Measurements from ENCODE around the gene RPL37. TPM values are rescaled to one million over a fixed set of nuclear protein-coding genes. Genes with fewer than 3 reads are reported as not detected.

Gene RPL37
- total RNA-seq, 1 donor from 2014 or later: 1,420 TPM

DNA sequence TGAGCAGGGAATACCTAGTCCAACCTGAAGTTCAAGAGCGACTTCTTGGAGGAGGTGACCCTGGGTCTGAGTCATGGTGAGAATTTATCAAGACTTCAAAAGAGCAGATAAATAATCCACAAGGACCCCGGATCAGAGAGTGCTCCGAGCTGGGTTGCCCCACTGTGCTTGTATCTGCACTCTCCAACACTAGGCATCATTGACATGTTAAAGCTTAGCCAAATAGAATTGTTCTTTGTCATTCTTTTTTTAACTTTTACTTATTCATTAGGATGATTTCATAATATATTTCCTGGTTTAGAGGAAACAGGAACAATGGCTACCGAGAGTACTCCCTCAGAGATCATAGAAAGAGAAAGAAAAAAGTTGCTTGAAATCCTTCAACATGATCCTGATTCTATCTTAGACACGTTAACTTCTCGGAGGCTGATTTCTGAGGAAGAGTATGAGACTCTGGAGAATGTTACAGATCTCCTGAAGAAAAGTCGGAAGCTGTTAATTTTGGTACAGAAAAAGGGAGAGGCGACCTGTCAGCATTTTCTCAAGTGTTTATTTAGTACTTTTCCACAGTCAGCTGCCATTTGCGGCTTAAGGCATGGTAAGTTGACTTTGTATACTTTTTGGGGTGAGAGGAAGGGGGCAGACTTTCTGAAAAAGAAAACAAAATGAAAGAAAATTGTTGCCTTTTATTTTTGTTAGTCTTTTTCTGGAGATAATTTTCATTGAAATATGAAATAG lies 6.2 kb upstream of the RPL37 start, which contains the start of gene CARD6:
TSS of gene CARD6 (plus strand) at position 300 of the 738 bp plus-strand sequence. CDS start at position 316, 16 bp downstream.
- DNase-seq (ENCODE audit: low spot score in 2 of 2, unreplicated experiment in 2 of 2): no peak
- Mint-ChIP-seq H3K36me3 (no peaks in the 10 kb centered on the region), H3K4me3 (peak within 1 kb of the TSS; percentile 60)

DNA sequence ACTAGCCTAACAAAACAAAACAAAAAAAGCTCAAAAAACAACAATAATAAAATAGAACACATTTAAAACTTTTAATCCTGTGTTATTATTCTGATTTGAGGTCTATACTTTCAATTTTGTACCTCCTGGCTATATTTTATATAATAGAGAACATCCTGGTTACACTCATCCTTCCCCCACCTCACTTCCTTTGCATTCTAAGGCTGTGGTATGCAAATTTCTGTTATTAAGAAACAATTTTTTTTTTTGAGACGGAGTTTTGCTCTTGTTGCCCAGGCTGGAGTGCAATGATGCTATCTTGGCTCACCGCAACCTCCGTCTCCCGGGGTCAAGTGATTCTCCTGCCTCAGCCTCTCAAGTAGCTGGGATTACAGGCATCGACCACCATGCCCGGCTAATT lies 3.1 kb upstream of the RPL37 start:
- Mint-ChIP-seq H3K4me3 (no peak overlapping the region), H3K27me3 (ENCODE audit: low read depth) (peaks cover under 1% of the 10 kb centered on the region), H3K9me3 (no peaks in the 10 kb centered on the region), H3K36me3 (peaks cover 10% of the 10 kb centered on the region), H3K27ac (no peak overlapping the region), H3K4me1 (peaks cover 32% of the 10 kb centered on the region)
- TF ChIP-seq, protein P1, sequence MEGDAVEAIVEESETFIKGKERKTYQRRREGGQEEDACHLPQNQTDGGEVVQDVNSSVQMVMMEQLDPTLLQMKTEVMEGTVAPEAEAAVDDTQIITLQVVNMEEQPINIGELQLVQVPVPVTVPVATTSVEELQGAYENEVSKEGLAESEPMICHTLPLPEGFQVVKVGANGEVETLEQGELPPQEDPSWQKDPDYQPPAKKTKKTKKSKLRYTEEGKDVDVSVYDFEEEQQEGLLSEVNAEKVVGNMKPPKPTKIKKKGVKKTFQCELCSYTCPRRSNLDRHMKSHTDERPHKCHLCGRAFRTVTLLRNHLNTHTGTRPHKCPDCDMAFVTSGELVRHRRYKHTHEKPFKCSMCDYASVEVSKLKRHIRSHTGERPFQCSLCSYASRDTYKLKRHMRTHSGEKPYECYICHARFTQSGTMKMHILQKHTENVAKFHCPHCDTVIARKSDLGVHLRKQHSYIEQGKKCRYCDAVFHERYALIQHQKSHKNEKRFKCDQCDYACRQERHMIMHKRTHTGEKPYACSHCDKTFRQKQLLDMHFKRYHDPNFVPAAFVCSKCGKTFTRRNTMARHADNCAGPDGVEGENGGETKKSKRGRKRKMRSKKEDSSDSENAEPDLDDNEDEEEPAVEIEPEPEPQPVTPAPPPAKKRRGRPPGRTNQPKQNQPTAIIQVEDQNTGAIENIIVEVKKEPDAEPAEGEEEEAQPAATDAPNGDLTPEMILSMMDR (IDR thresholded peaks at IDR 0.05; ENCODE audit: unreplicated experiment): no peak
- no peak for DNase-seq (ENCODE audit: low spot score in 2 of 2, unreplicated experiment in 2 of 2)

More for the DNA sequence above, 6.2 kb upstream of the RPL37 start, which contains the start of gene CARD6:
- Mint-ChIP-seq H3K4me1 (peaks cover 10% of the 10 kb centered on the region), H3K9me3 (no peaks in the 10 kb centered on the region), H3K27ac (peak within 1 kb of the TSS; percentile 78), H3K27me3 (ENCODE audit: low read depth) (peaks cover 8% of the 10 kb centered on the region)
- TF ChIP-seq, protein P1 (IDR thresholded peaks at IDR 0.05; ENCODE audit: unreplicated experiment): no peak

DNA sequence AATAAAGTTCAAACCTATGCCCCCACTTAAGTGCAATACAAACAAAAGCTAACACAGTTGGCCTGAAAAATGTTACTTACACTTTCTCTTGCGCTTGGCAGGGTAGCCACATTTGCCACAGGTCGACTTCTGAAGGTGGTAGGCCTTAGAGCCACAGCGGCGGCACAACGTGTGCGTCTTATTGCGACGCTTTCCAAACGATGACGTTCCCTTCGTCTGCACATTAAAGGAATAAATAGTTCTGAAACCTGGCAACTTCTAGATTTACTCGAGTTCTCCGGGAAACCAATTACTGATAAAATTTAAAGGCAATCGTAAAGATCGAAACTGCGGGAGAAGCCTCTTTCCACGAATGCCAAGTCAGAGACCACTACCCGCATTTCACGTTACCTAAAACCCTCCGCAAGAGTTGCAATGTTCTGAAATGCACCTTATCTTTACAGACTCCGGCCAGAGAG lies 602 bp downstream of the RPL37 start:
- H3K9me3 Mint-ChIP-seq: no peaks in the 10 kb centered on the region
- H3K27me3 Mint-ChIP-seq (ENCODE audit: low read depth): no peaks in the 10 kb centered on the region
- TF ChIP-seq, protein P1 (IDR thresholded peaks at IDR 0.05; ENCODE audit: unreplicated experiment): no peak
- peaks cover 34% of the 10 kb centered on the region for H3K36me3 Mint-ChIP-seq
- H3K4me3 Mint-ChIP-seq: peak overlapping the region; percentile 97
- H3K27ac Mint-ChIP-seq: peak overlapping the region; percentile 100
- H3K4me1 Mint-ChIP-seq: peaks cover 45% of the 10 kb centered on the region
- no peak for DNase-seq (ENCODE audit: low spot score in 2 of 2, unreplicated experiment in 2 of 2)

DNA sequence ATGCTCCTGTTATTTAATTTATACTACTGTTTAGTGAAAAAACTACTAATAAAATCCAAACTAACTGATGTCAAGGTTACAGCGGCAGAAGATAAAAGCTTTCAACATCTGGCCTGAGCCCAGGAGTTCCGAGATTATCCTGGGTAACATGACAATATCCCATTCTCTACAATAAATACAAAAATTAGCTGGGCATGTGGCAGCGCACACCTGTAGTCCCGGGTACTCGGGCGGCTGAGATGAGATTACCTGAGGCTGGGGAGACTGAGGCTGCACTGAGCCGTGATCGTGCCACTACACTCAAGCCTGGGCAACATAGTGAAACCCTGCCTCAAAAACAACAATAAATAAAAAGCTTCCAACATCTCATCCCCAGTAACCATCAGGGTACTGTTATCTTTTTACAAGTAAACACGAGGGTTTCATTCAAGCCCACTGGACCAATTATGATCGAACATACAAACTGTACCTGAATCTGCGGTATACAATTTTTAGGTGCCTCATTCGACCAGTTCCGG lies 1.3 kb downstream of the RPL37 start:
- H3K27ac Mint-ChIP-seq: peak overlapping the region; percentile 100
- H3K4me1 Mint-ChIP-seq: peaks cover 48% of the 10 kb centered on the region
- TF ChIP-seq, protein P1 (IDR thresholded peaks at IDR 0.05; ENCODE audit: unreplicated experiment): no peak
- H3K9me3 Mint-ChIP-seq: no peaks in the 10 kb centered on the region
- no peaks in the 10 kb centered on the region for H3K27me3 Mint-ChIP-seq (ENCODE audit: low read depth)
- peaks cover 41% of the 10 kb centered on the region for H3K36me3 Mint-ChIP-seq
- peak overlapping the region; percentile 97 for H3K4me3 Mint-ChIP-seq
- no peak for DNase-seq (ENCODE audit: low spot score in 2 of 2, unreplicated experiment in 2 of 2)

DNA sequence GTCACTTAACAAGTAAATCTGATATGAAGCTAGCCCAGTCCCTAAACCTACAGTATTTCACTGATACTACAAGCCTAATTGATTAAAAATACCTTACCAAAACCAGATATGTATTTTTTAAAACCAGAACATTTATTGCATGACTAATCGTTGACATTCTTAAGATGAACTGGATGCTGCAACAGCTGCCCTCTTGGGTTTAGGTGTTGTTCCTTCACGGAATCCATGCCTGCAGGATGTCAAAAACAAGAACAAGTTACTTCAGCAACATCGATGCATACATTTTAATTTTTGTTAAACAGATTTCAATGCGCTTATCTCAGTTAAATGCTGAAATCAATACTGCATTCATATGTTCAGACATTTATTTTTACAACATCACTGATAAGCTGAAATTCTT lies 2.7 kb downstream of the RPL37 start:
- TF ChIP-seq, protein P1 (IDR thresholded peaks at IDR 0.05; ENCODE audit: unreplicated experiment): no peak
- Mint-ChIP-seq H3K36me3 (peaks cover 54% of the 10 kb centered on the region), H3K27ac (peak overlapping the region; percentile 100), H3K4me3 (peak overlapping the region; percentile 97), H3K4me1 (peaks cover 48% of the 10 kb centered on the region), H3K9me3 (no peaks in the 10 kb centered on the region), H3K27me3 (ENCODE audit: low read depth) (no peaks in the 10 kb centered on the region)
- DNase-seq (ENCODE audit: low spot score in 2 of 2, unreplicated experiment in 2 of 2): no peak
